ENCODE data around the gene NRL. TPM values are rescaled to one million over a fixed set of nuclear protein-coding genes. Genes with fewer than 3 reads are reported as not detected.

The NRL gene
- total and polyA plus RNA-seq, 11 donors: 1.3 to 3.0 (median 2.1) TPM

GRCh38 chr14:24093207-24093900 lies 21.4 kb downstream of the NRL start:
- Histone ChIP-seq H3K27ac (peak overlapping the region; percentile 59 to 96 (median 92)), H3K27me3 (no peaks in the 10 kb centered on the region), H3K9me3 (no peaks in the 10 kb centered on the region), H3K4me1 (peaks cover 0 to 26% (median 14%) of the 10 kb centered on the region in 12 donors), H3K36me3 (peaks cover 0 to 8% (median 0%) of the 10 kb centered on the region in 9 donors), H3K4me3 (peak overlapping the region in 11 of 12 donors; percentile 73 to 94 (median 81))
- intact Hi-C loops (cut with DNase I): loop anchor here in 8 of 10 donors (5.0 to 10.0 kb wide), 5 partner anchors 36 to 116 kb away; partner anchors contain the start of gene DHRS4L2 (in 2 of the 8)
- DNase-seq (peak in 1 of 5 donors; percentile 8), ATAC-seq (no peak)
- WGBS, 4 donors: 83 to 86% (median 84%) methylated on average over 19 of the region's 19 CpGs
- TF ChIP-seq CTCF (IDR thresholded peaks at IDR 0.05) (no peak), POLR2A (IDR thresholded peaks at IDR 0.05) (no peak)

GRCh38 chr14:24092505-24093206 lies 22.1 kb downstream of the NRL start:
- Histone ChIP-seq H3K9me3 (no peaks in the 10 kb centered on the region), H3K27me3 (no peaks in the 10 kb centered on the region), H3K27ac (peak overlapping the region in 3 of 12 donors; percentile 89 to 96 (median 95)), H3K4me1 (peaks cover 0 to 26% (median 14%) of the 10 kb centered on the region in 12 donors), H3K4me3 (no peak overlapping the region), H3K36me3 (peaks cover 0 to under 1% (median 0%) of the 10 kb centered on the region in 9 donors)
- peak in 1 of 5 donors; percentile 13 for DNase-seq
- intact Hi-C loops (cut with DNase I): loop anchor here in 8 of 10 donors (5.0 to 10.0 kb wide), 5 partner anchors 35 to 115 kb away; partner anchors contain the start of gene DHRS4L2 (in 2 of the 8)
- WGBS, 4 donors: 81 to 94% (median 89%) methylated on average over 4 of the region's 4 CpGs
- ATAC-seq: no peak
- TF ChIP-seq POLR2A (IDR thresholded peaks at IDR 0.05): no peak
- TF ChIP-seq CTCF (IDR thresholded peaks at IDR 0.05): no peak

- Histone ChIP-seq H3K4me3 (no peak overlapping the region), H3K27ac (peak overlapping the region in 1 of 12 donors; percentile 96), H3K27me3 (no peaks in the 10 kb centered on the region), H3K9me3 (no peaks in the 10 kb centered on the region), H3K4me1 (peaks cover 0 to 26% (median 14%) of the 10 kb centered on the region in 12 donors), H3K36me3 (no peaks in the 10 kb centered on the region)
- ATAC-seq (no peak), DNase-seq (peak in 1 of 5 donors; percentile 5)
- TF ChIP-seq CTCF (IDR thresholded peaks at IDR 0.05) (no peak), POLR2A (IDR thresholded peaks at IDR 0.05) (no peak)
- intact Hi-C loops (cut with DNase I): loop anchor here in 8 of 10 donors (5.0 to 10.0 kb wide), 5 partner anchors 35 to 115 kb away; partner anchors contain the start of gene DHRS4L2 (in 2 of the 8)
These were observed 22.6 kb downstream of the NRL start for GRCh38 chr14:24092110-24092504.

GRCh38 chr14:24089890-24090289 lies 24.9 kb downstream of the NRL start:
- DNase-seq (peak in 1 of 5 donors; percentile 1), ATAC-seq (no peak)
- Histone ChIP-seq H3K9me3 (no peaks in the 10 kb centered on the region), H3K36me3 (no peaks in the 10 kb centered on the region), H3K4me3 (no peak overlapping the region), H3K27ac (no peak overlapping the region), H3K4me1 (peaks cover 0 to 17% (median 7%) of the 10 kb centered on the region in 12 donors), H3K27me3 (no peaks in the 10 kb centered on the region)
- TF ChIP-seq CTCF (IDR thresholded peaks at IDR 0.05): no peak
- TF ChIP-seq POLR2A (IDR thresholded peaks at IDR 0.05): no peak
- intact Hi-C loops (cut with DNase I): loop anchor here (1.0 to 10.0 kb wide), 11 partner anchors 31 to 113 kb away; partner anchors contain the start of gene DHRS4L2 (in 2 of the 10)
- WGBS, 4 donors: 80 to 92% (median 85%) methylated on average over 5 to 6 of the region's 6 CpGs

Data from heart left ventricle (tissue), 16 donors.